Trophoblast cell (in vitro differentiated cells and primary cell): ENCODE results near the gene OGDH.

Source experiments
- DNase-seq, 2 donors: peaks; one replicate each; pipeline ENCODE4 v3.0.0-alpha.2; 2016
- H2AFZ ChIP-seq: 2 replicates; pipeline ENCODE4 v1.6.1; 2013; ENCODE audit warnings: low read length, moderate library complexity, mild to moderate bottlenecking; ENCODE audit not compliant: insufficient read depth, poor library complexity
- H2AK5ac ChIP-seq: 2 replicates; pipeline ENCODE4 v1.6.1; 2013; ENCODE audit warnings: mild to moderate bottlenecking, low read length
- H2BK120ac ChIP-seq: 2 replicates; pipeline ENCODE4 v1.6.1; 2013; ENCODE audit warnings: low read length, mild to moderate bottlenecking, moderate library complexity; ENCODE audit not compliant: insufficient read depth, poor library complexity
- H2BK12ac ChIP-seq: 2 replicates; pipeline ENCODE4 v1.6.1; 2013; ENCODE audit warnings: mild to moderate bottlenecking, low read length, moderate library complexity
- H2BK5ac ChIP-seq: 2 replicates; pipeline ENCODE4 v1.6.1; 2013; ENCODE audit warnings: low read length, low read depth, moderate library complexity, mild to moderate bottlenecking; ENCODE audit not compliant: poor library complexity
- H3K14ac ChIP-seq: 2 replicates; pipeline ENCODE4 v1.6.1; 2013; ENCODE audit warnings: mild to moderate bottlenecking, low read length
- H3K18ac ChIP-seq: 2 replicates; pipeline ENCODE4 v1.6.1; 2013; ENCODE audit warnings: mild to moderate bottlenecking, low read length
- H3K23ac ChIP-seq: 2 replicates; pipeline ENCODE4 v1.6.1; 2013; ENCODE audit warnings: low read length
- H3K27ac ChIP-seq: 2 replicates; pipeline ENCODE4 v1.5.1; 2013; ENCODE audit warnings: low read depth, mild to moderate bottlenecking, inconsistent platforms, low read length, moderate library complexity
- H3K27me3 ChIP-seq: 2 replicates; pipeline ENCODE4 v1.6.1; 2013; ENCODE audit warnings: inconsistent platforms, mild to moderate bottlenecking, low read length, moderate library complexity; ENCODE audit not compliant: insufficient read depth
- H3K36me3 ChIP-seq, 2 experiments: 1 replicate in 1 of 2; 2 replicates in 1 of 2; pipeline ENCODE4 v1.6.1; 2013; ENCODE audit warnings: low read length in 2 of 2, mild to moderate bottlenecking in 2 of 2, moderate library complexity in 1 of 2; ENCODE audit not compliant: insufficient read depth in 2 of 2, control insufficient read depth in 1 of 2
- H3K4ac ChIP-seq: 2 replicates; pipeline ENCODE4 v1.6.1; 2013; ENCODE audit warnings: low read depth, mild to moderate bottlenecking, low read length, moderate library complexity
- H3K4me1 ChIP-seq, 2 experiments: 1 replicate in 1 of 2; 2 replicates in 1 of 2; pipeline ENCODE4 v1.6.1; 2013; ENCODE audit warnings: low read length in 2 of 2, mild to moderate bottlenecking in 2 of 2, moderate library complexity in 1 of 2; ENCODE audit not compliant: insufficient read depth in 2 of 2, control insufficient read depth in 1 of 2
- H3K4me2 ChIP-seq: 2 replicates; pipeline ENCODE4 v1.6.1; 2013; ENCODE audit warnings: inconsistent platforms, mild to moderate bottlenecking, low read length, moderate library complexity
- H3K4me3 ChIP-seq: 2 replicates; pipeline ENCODE4 v1.5.1; 2013; ENCODE audit warnings: mild to moderate bottlenecking, low read depth, low read length, inconsistent platforms
- H3K79me1 ChIP-seq: one replicate; pipeline ENCODE4 v1.6.1; 2013; ENCODE audit warnings: low read length
- H3K79me2 ChIP-seq: 2 replicates; pipeline ENCODE4 v1.6.1; 2013; ENCODE audit warnings: low read length, mild to moderate bottlenecking; ENCODE audit not compliant: control insufficient read depth, insufficient read depth, poor library complexity
- H3K9ac ChIP-seq: 2 replicates; pipeline ENCODE4 v1.6.1; 2013; ENCODE audit warnings: mild to moderate bottlenecking, low read length
- H3K9me3 ChIP-seq: 2 replicates; pipeline ENCODE4 v1.6.1; 2013; ENCODE audit warnings: low read depth, mild to moderate bottlenecking, control low read depth, inconsistent platforms, low read length; ENCODE audit not compliant: insufficient read depth
- H4K12ac ChIP-seq: 2 replicates; pipeline ENCODE4 v1.6.1; 2013; ENCODE audit warnings: low read depth, mild to moderate bottlenecking, low read length, moderate library complexity
- H4K8ac ChIP-seq: 2 replicates; pipeline ENCODE4 v1.6.1; 2013; ENCODE audit warnings: low read depth, mild to moderate bottlenecking, low read length, moderate library complexity
- H4K91ac ChIP-seq: one replicate; pipeline ENCODE4 v1.6.1; 2013; ENCODE audit warnings: low read depth, mild to moderate bottlenecking, low read length, moderate library complexity
- WGBS: extraction: QIAGEN DNeasy Blood & Tissue Kit; methylation state at CpG from one replicate; pipeline ENCODE4 v1.1.7; 2013; ENCODE audit warnings: missing lambda C conversion rate; ENCODE audit not compliant: insufficient read length, insufficient coverage; ENCODE audit errors: extremely low coverage; 5-methylcytosine and 5-hydroxymethylcytosine counted together

Gene OGDH

DNA sequence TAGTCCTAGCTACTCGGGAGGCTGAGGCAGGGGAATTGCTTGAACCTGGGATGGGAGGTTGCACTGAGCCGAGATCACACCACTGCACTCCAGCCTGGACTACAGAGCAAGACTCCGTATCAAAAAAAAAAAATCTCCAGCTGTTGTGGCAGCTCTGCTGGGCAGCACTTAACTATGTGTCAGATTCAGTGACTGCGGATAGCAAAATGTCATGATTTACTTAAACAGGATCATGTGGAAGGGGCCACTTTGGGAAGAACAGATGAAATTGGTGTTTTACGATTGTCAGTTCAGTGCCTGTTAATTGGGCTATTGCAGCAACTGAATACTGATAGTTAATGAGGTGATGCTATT lies 15.3 kb downstream of the OGDH start:
- Histone ChIP-seq H3K4me2 (no peak overlapping the region), H3K79me2 (peaks cover 10% of the 10 kb centered on the region), H2BK12ac (no peak overlapping the region), H3K9me3 (no peaks in the 10 kb centered on the region), H3K27ac (no peak overlapping the region), H3K27me3 (no peaks in the 10 kb centered on the region), H2AK5ac (no peak overlapping the region), H3K36me3 (peaks cover 18 to 19% of the 10 kb centered on the region in 2 experiments), H3K4ac (peak overlapping the region; percentile 16), H3K4me1 (peaks cover 9 to 22% of the 10 kb centered on the region in 2 experiments), H4K12ac (no peak overlapping the region), H3K79me1 (peaks cover 10% of the 10 kb centered on the region), H3K23ac (no peak overlapping the region), H3K14ac (no peak overlapping the region), H2BK5ac (no peak overlapping the region), H4K8ac (no peak overlapping the region), H2BK120ac (no peak overlapping the region), H3K4me3 (no peak overlapping the region), H4K91ac (no peak overlapping the region), H3K9ac (no peak overlapping the region), H2AFZ (no peak overlapping the region), H3K18ac (no peak overlapping the region)
- peak in 1 of 2 donors; percentile 4 for DNase-seq
- no CpG with 5 or more reads among the region's 5 CpGs for WGBS

DNA sequence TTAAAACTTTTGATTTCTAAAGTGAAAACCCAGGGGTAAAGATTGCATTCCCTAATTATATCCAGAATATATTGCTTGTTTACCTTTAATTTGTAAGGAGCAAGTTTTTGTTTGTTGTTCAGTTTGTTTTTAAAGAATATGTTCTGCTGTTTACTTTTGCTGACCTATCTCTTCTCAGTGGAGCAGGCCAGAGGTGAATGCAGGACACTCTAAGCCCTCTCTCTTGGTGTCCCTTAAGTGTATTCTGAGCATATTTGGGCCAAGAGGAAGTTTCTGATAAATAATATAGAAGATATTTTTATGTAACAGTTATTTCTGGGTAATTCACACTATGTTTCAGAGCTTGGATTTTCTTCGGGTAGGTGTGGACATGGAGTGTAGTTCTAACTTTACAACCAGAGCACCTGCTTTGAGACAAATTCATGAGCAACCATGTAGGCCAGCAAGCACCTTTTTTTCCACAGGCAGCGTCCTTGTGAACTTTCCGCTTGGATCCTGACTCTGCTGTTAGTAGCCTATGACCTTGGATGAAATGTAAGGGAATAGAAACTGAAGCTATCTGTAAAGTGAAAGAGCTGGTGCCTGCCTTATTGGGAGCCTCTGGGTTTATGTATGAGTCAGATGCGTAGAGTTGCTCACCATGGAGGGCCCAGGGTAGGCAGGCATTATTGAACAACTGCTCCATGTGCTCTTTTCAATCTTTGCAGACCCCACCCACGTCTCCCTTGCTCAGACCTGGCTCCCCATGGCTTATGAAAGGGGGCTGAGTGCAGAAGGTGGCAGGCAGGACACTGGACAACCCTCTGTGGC lies 16.1 kb downstream of the OGDH start:
- Histone ChIP-seq H3K79me2 (peaks cover 10% of the 10 kb centered on the region), H4K91ac (peak overlapping the region; percentile 13), H3K4me2 (no peak overlapping the region), H3K9me3 (no peaks in the 10 kb centered on the region), H2AK5ac (no peak overlapping the region), H3K14ac (no peak overlapping the region), H3K27me3 (no peaks in the 10 kb centered on the region), H2BK5ac (no peak overlapping the region), H3K4me1 (peaks cover 9 to 17% of the 10 kb centered on the region in 2 experiments), H2AFZ (no peak overlapping the region), H3K79me1 (peaks cover 10% of the 10 kb centered on the region), H3K23ac (no peak overlapping the region), H3K27ac (peak overlapping the region; percentile 19), H4K12ac (no peak overlapping the region), H3K9ac (no peak overlapping the region), H3K36me3 (peaks cover 18 to 20% of the 10 kb centered on the region in 2 experiments), H4K8ac (peak overlapping the region; percentile 26), H3K18ac (no peak overlapping the region), H2BK120ac (no peak overlapping the region), H3K4ac (peak overlapping the region; percentile 87), H3K4me3 (no peak overlapping the region), H2BK12ac (peak overlapping the region; percentile 23)
- no CpG with 5 or more reads among the region's 5 CpGs for WGBS
- peak; percentile 30 to 47 for DNase-seq

DNA sequence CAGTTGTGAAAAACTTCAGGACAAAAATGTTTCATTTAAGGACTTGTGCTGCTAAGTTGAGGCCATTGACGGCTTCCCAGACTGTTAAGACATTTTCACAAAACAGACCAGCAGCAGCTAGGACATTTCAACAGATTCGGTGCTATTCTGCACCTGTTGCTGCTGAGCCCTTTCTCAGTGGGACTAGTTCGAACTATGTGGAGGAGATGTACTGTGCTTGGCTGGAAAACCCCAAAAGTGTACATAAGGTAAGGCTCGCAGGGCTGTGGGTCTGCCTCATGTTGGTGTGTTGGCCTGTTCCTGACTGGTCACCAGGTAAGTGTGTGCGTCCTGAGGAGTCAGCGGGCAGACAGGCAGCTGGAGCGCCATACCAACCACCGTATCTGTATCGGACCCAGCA lies 17.9 kb downstream of the OGDH start:
- no peaks in the 10 kb centered on the region for H3K27me3 ChIP-seq

DNA sequence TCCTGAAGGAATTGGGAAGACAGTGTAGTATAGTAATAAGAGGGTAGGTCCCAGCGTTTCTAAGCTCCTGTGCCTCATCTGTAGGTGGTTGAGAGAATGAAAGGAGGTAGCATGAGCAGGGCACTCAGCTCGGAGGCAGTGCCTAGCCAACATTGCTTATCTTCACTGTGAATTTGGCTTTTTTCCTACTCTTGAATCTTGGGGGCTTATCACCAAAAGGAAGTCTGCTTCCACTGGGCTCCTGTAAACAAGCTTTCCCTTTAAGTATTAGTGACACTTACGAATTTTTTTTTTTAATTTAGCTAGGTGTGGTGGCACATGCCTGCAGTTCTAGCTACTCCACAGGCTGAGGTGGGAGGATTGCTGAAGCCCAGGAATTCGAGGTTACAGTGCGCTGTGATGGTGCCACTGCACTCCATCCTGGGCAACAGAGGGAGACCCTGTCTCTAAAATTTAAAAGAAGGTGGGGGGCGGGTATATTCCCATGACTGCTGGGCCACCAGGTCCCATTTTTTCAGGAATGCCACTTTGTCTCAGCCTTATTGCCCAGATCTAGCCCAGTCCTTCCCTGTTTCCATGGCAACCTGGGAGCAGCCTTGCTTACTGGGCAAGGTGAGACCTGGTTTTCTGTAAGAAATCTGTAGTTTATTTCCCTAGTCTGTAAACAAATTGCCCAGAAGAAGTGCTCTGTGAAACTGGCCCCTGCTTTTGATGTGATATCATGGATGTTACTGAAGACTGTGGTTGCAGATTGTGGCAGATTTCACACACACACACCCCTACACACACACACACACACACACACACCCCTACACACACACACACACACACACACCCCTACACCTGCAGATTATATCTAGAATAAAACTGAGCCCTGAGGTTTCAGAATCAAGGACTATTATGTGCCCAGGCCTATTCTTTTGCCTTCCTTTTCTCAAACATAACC lies 19.4 kb downstream of the OGDH start:
- no peak overlapping the region for H2AK5ac ChIP-seq
- H3K14ac ChIP-seq, result no peak overlapping the region
- H2BK120ac ChIP-seq, result no peak overlapping the region
- H2AFZ ChIP-seq, result no peak overlapping the region
- H4K12ac ChIP-seq, result no peak overlapping the region
- WGBS, result no CpG with 5 or more reads among the region's 6 CpGs
- H4K8ac ChIP-seq, result no peak overlapping the region
- no peak overlapping the region for H3K9ac ChIP-seq
- no peaks in the 10 kb centered on the region for H3K9me3 ChIP-seq
- DNase-seq, result no peak
- no peak overlapping the region for H3K4me2 ChIP-seq
- no peak overlapping the region for H2BK12ac ChIP-seq
- H3K23ac ChIP-seq, result no peak overlapping the region
- peaks cover 5% of the 10 kb centered on the region for H3K79me2 ChIP-seq
- no peak overlapping the region for H3K18ac ChIP-seq
- no peaks in the 10 kb centered on the region for H3K79me1 ChIP-seq
- H2BK5ac ChIP-seq, result no peak overlapping the region
- peaks cover 28 to 35% of the 10 kb centered on the region in 2 experiments for H3K36me3 ChIP-seq
- no peak overlapping the region for H3K4me3 ChIP-seq
- H3K27ac ChIP-seq, result no peak overlapping the region
- no peak overlapping the region for H4K91ac ChIP-seq
- H3K27me3 ChIP-seq, result no peaks in the 10 kb centered on the region
- no peak overlapping the region for H3K4ac ChIP-seq
- H3K4me1 ChIP-seq, result peaks cover 4 to 8% of the 10 kb centered on the region in 2 experiments

More for the DNA sequence above, 17.9 kb downstream of the OGDH start:
- peaks cover 4 to 9% of the 10 kb centered on the region in 2 experiments for H3K4me1 ChIP-seq
- H2BK5ac ChIP-seq, result no peak overlapping the region
- H3K9ac ChIP-seq, result no peak overlapping the region
- no peak overlapping the region for H3K18ac ChIP-seq
- no peak for DNase-seq
- H4K8ac ChIP-seq, result no peak overlapping the region
- H4K12ac ChIP-seq, result no peak overlapping the region
- no peak overlapping the region for H2AFZ ChIP-seq
- no peak overlapping the region for H2AK5ac ChIP-seq
- no peak overlapping the region for H3K4me2 ChIP-seq
- no peak overlapping the region for H3K14ac ChIP-seq
- H3K79me2 ChIP-seq, result peaks cover 6% of the 10 kb centered on the region
- H4K91ac ChIP-seq, result no peak overlapping the region
- WGBS, result no CpG with 5 or more reads among the region's 9 CpGs
- no peak overlapping the region for H3K4ac ChIP-seq
- H2BK12ac ChIP-seq, result no peak overlapping the region
- H3K9me3 ChIP-seq, result no peaks in the 10 kb centered on the region
- peaks cover under 1% of the 10 kb centered on the region for H3K79me1 ChIP-seq
- no peak overlapping the region for H3K27ac ChIP-seq
- H2BK120ac ChIP-seq, result no peak overlapping the region
- peaks cover 21 to 25% of the 10 kb centered on the region in 2 experiments for H3K36me3 ChIP-seq
- H3K4me3 ChIP-seq, result no peak overlapping the region
- H3K23ac ChIP-seq, result no peak overlapping the region
